ENCODE measurements around the gene TIMELESS.

DNA sequence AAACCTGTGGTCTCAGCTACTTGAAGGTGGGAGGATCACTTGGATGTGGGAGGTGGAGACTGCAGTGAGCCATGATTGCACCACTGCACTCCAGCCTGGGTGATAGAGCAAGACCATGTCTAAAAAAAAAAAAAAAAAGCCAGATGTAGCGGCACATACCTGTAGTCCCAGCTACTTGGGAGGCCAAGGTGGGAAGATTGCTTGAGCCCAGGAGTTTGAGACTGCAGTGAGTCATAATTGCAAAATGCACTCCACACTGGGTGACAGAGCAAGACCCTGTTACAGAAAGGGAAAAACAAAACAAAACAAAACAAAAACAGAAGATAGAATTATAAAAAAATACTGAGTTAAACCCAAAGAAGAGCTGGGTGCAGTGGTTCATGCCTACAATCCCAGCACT, 57.5 kb downstream of the TIMELESS start:
- TF ChIP-seq POLR2A (IDR thresholded peaks at IDR 0.05): no peak
- TF ChIP-seq, protein P1, sequence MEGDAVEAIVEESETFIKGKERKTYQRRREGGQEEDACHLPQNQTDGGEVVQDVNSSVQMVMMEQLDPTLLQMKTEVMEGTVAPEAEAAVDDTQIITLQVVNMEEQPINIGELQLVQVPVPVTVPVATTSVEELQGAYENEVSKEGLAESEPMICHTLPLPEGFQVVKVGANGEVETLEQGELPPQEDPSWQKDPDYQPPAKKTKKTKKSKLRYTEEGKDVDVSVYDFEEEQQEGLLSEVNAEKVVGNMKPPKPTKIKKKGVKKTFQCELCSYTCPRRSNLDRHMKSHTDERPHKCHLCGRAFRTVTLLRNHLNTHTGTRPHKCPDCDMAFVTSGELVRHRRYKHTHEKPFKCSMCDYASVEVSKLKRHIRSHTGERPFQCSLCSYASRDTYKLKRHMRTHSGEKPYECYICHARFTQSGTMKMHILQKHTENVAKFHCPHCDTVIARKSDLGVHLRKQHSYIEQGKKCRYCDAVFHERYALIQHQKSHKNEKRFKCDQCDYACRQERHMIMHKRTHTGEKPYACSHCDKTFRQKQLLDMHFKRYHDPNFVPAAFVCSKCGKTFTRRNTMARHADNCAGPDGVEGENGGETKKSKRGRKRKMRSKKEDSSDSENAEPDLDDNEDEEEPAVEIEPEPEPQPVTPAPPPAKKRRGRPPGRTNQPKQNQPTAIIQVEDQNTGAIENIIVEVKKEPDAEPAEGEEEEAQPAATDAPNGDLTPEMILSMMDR (IDR thresholded peaks at IDR 0.05): no peak
